ENCODE results near the gene SYNGR1. TPM values are rescaled to one million over a fixed set of nuclear protein-coding genes. Genes with fewer than 3 reads are reported as not detected.

SYNGR1 gene
- total RNA-seq, 1 donor from 2014 or later = 42.2 TPM

GRCh38 chr22:39395936-39396796, 46.4 kb downstream of the SYNGR1 start:
- H3K27me3 ChIP-seq = no peaks in the 10 kb centered on the region
- H3K4me3 ChIP-seq = no peak overlapping the region
- intact Hi-C loops (cut with DNase I) = loop anchor here (10.0 kb wide), 1 partner anchor 71 kb away; no protein-coding TSS in a partner anchor
- no peak overlapping the region for H3K27ac ChIP-seq
- no peaks in the 10 kb centered on the region for H3K9me3 ChIP-seq
- H3K4me1 ChIP-seq = peaks cover 11% of the 10 kb centered on the region
- DNase-seq (ENCODE audit: extremely low spot score in 2 of 2) = no peak
- H3K36me3 ChIP-seq = no peaks in the 10 kb centered on the region
- TF ChIP-seq, protein P1, sequence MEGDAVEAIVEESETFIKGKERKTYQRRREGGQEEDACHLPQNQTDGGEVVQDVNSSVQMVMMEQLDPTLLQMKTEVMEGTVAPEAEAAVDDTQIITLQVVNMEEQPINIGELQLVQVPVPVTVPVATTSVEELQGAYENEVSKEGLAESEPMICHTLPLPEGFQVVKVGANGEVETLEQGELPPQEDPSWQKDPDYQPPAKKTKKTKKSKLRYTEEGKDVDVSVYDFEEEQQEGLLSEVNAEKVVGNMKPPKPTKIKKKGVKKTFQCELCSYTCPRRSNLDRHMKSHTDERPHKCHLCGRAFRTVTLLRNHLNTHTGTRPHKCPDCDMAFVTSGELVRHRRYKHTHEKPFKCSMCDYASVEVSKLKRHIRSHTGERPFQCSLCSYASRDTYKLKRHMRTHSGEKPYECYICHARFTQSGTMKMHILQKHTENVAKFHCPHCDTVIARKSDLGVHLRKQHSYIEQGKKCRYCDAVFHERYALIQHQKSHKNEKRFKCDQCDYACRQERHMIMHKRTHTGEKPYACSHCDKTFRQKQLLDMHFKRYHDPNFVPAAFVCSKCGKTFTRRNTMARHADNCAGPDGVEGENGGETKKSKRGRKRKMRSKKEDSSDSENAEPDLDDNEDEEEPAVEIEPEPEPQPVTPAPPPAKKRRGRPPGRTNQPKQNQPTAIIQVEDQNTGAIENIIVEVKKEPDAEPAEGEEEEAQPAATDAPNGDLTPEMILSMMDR (IDR thresholded peaks at IDR 0.05) = no peak
- TF ChIP-seq POLR2A (IDR thresholded peaks at IDR 0.05) (no peak), POLR2AphosphoS5 (IDR thresholded peaks at IDR 0.05; ENCODE audit: insufficient read depth in 1 of 2, low read depth in 1 of 2) (no peak)

- no peak for DNase-seq (ENCODE audit: extremely low spot score in 2 of 2)
- intact Hi-C loops (cut with DNase I) = loop anchor here (10.0 kb wide), 1 partner anchor 72 kb away; no protein-coding TSS in a partner anchor
- TF ChIP-seq POLR2A (IDR thresholded peaks at IDR 0.05) (no peak), POLR2AphosphoS5 (IDR thresholded peaks at IDR 0.05; ENCODE audit: insufficient read depth in 1 of 2, low read depth in 1 of 2) (no peak)
- TF ChIP-seq, protein P1 (IDR thresholded peaks at IDR 0.05) = no peak
Observed at GRCh38 chr22:39396797-39397195, 47.0 kb downstream of the SYNGR1 start.

DNA sequence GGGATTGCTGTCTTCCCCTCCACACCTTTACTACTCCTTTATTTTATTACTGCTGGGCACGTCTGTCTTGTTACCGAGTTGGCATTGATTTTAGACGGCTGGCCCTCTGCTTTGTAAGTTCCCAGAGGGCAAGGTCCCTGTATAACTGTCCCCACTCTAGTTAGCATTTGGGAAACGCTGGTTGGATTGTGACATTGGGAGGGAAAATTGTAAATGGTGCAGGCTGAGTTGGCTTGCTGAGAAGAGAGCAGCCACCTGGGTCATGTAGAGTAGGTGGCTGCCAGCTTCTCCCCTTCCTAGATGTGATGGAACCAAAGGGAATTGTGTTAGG, 51.5 kb downstream of the SYNGR1 start:
- no peaks in the 10 kb centered on the region for H3K36me3 ChIP-seq
- intact Hi-C loops (cut with DNase I) = loop anchor here (10.0 kb wide), 1 partner anchor 114 kb away; no protein-coding TSS in a partner anchor
- peaks cover 27% of the 10 kb centered on the region for H3K4me1 ChIP-seq
- TF ChIP-seq POLR2AphosphoS5 (IDR thresholded peaks at IDR 0.05; ENCODE audit: insufficient read depth in 1 of 2, low read depth in 1 of 2) = no peak
- TF ChIP-seq, protein P1 (IDR thresholded peaks at IDR 0.05) = no peak
- TF ChIP-seq POLR2A (IDR thresholded peaks at IDR 0.05) = no peak
- no peaks in the 10 kb centered on the region for H3K27me3 ChIP-seq
- no peak overlapping the region for H3K4me3 ChIP-seq
- no peaks in the 10 kb centered on the region for H3K9me3 ChIP-seq
- no peak overlapping the region for H3K27ac ChIP-seq
- no peak for DNase-seq (ENCODE audit: extremely low spot score in 2 of 2)

More at GRCh38 chr22:39396797-39397195, 47.0 kb downstream of the SYNGR1 start:
- Histone ChIP-seq H3K36me3 (no peaks in the 10 kb centered on the region), H3K27me3 (no peaks in the 10 kb centered on the region), H3K4me3 (no peak overlapping the region), H3K9me3 (no peaks in the 10 kb centered on the region), H3K27ac (no peak overlapping the region), H3K4me1 (peaks cover 14% of the 10 kb centered on the region)

- H3K4me1 ChIP-seq = peaks cover 38% of the 10 kb centered on the region
- H3K36me3 ChIP-seq = no peaks in the 10 kb centered on the region
- no peaks in the 10 kb centered on the region for H3K27me3 ChIP-seq
- H3K9me3 ChIP-seq = no peaks in the 10 kb centered on the region
- no peak for TF ChIP-seq POLR2A (IDR thresholded peaks at IDR 0.05)
- TF ChIP-seq, protein P1 (IDR thresholded peaks at IDR 0.05) = no peak
- peak in 1 of 2 donors; percentile 14 for TF ChIP-seq POLR2AphosphoS5 (IDR thresholded peaks at IDR 0.05; ENCODE audit: insufficient read depth in 1 of 2, low read depth in 1 of 2)
- peak overlapping the region; percentile 4 to 10 for H3K4me3 ChIP-seq
- DNase-seq (ENCODE audit: extremely low spot score in 2 of 2) = no peak
- peak overlapping the region; percentile 13 for H3K27ac ChIP-seq
- intact Hi-C loops (cut with DNase I) = loop anchor here (10.0 kb wide), 1 partner anchor 109 kb away; no protein-coding TSS in a partner anchor
Observed at GRCh38 chr22:39405346-39406085, 55.7 kb downstream of the SYNGR1 start.
